Effector memory CD8-positive, alpha-beta T cell (primary cell): ENCODE results near the gene TIPARP.

Source experiments
- ATAC-seq: fragments of 150-1000 bp; cut with Tn5 transposase; replicated peaks from 2 replicates; pipeline ENCODE4 v1.10.0; 2021; ENCODE audit warnings: mild to moderate bottlenecking, moderate library complexity
- DNase-seq, 3 experiments: peaks; one replicate each; pipeline ENCODE4 v3.0.0; 2021
- H3K27ac Mint-ChIP-seq, 2 donors: one replicate each; pipeline ENCODE4 v1.8.0; 2022; ENCODE audit warnings: mild to moderate bottlenecking in 2 of 2, mixed read lengths in 2 of 2, moderate library complexity in 2 of 2
- H3K27me3 Mint-ChIP-seq, 2 donors: one replicate each; pipeline ENCODE4 v1.8.0; 2022; ENCODE audit warnings: mixed read lengths in 2 of 2
- H3K36me3 Mint-ChIP-seq: one replicate; pipeline ENCODE4 v1.8.0; 2022; ENCODE audit warnings: mild to moderate bottlenecking, moderate library complexity, mixed read lengths; ENCODE audit not compliant: insufficient read depth
- H3K4me1 Mint-ChIP-seq, 2 donors: one replicate each; pipeline ENCODE4 v1.8.0; 2022; ENCODE audit warnings: low read depth in 2 of 2, mixed read lengths in 2 of 2
- H3K4me3 Mint-ChIP-seq, 2 donors: one replicate each; pipeline ENCODE4 v1.8.0; 2022; ENCODE audit warnings: mild to moderate bottlenecking in 2 of 2, mixed read lengths in 2 of 2, moderate library complexity in 2 of 2
- H3K9me3 Mint-ChIP-seq, 2 donors: one replicate each; pipeline ENCODE4 v1.8.0; 2022; ENCODE audit warnings: mixed read lengths in 2 of 2

Gene TIPARP

DNA sequence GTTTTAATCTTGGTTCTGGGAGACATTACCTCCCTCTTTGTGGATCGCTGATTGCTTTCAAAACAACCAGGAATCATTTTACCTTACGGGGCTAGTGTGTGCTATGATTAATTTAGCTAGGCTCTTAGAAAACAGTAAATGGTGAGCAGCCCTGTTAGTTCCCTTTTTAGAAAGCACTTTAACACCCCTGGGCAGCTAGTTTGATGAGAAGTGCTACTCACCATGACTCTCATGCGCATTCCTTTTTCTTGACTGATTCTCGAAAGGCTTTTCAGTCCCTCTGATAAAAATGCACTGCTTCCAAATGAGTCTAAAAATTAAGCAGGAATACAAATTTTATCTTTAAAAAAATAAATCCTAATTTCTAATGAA is 76.5 kb downstream of the TIPARP start:
- no peak overlapping the region for H3K4me3 Mint-ChIP-seq
- peaks cover 4% of the 10 kb centered on the region for H3K36me3 Mint-ChIP-seq
- no peak overlapping the region for H3K27ac Mint-ChIP-seq
- peaks cover 14 to 18% of the 10 kb centered on the region in 2 donors for H3K27me3 Mint-ChIP-seq
- no peak for DNase-seq
- no peaks in the 10 kb centered on the region for H3K4me1 Mint-ChIP-seq
- ATAC-seq: no peak
- no peaks in the 10 kb centered on the region for H3K9me3 Mint-ChIP-seq

DNA sequence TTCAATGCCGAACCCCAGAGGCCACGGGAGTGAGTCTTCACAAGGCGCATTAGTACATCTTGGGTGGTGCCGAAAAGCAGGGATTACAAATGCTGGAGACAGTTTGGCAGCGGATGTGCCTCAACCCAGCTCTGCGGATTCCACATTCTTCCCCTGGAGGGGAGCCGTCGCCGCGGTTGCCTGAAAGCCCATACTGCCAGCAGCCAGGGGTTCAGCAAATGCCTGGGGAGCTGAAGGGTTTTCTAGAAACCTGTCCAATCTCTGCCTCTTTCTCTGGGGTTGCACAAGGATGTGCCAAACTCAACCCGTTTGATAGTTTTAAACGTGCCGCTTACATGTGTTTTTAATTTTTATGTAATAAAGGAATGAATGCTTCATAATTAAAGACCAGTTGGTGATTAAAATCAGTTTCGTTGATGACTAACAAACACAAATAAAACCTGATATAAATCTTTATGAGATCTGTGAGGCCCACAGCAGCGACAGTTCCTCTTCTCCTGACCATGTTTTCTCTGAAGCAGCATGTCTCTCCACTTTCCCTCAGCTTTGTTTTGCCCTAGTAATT is 77.2 kb downstream of the TIPARP start:
- peaks cover 4% of the 10 kb centered on the region for H3K36me3 Mint-ChIP-seq
- H3K9me3 Mint-ChIP-seq: no peaks in the 10 kb centered on the region
- H3K27me3 Mint-ChIP-seq: peaks cover 14 to 18% of the 10 kb centered on the region in 2 donors
- no peak overlapping the region for H3K4me3 Mint-ChIP-seq
- H3K4me1 Mint-ChIP-seq: no peaks in the 10 kb centered on the region
- ATAC-seq (no peak), DNase-seq (no peak)
- no peak overlapping the region for H3K27ac Mint-ChIP-seq
